Retina (tissue), 1 donor: ENCODE measurements around the gene PKMYT1.

Experiments used
- DNase-seq: peaks from one replicate; pipeline ENCODE4 v3.0.0-alpha.2; 2016

PKMYT1 gene

GRCh38 chr16:2992383-2993081, 12.3 kb upstream of the PKMYT1 start:
- DNase-seq, result no peak

GRCh38 chr16:2991566-2992261, 11.5 kb upstream of the PKMYT1 start:
- no peak for DNase-seq

DNA sequence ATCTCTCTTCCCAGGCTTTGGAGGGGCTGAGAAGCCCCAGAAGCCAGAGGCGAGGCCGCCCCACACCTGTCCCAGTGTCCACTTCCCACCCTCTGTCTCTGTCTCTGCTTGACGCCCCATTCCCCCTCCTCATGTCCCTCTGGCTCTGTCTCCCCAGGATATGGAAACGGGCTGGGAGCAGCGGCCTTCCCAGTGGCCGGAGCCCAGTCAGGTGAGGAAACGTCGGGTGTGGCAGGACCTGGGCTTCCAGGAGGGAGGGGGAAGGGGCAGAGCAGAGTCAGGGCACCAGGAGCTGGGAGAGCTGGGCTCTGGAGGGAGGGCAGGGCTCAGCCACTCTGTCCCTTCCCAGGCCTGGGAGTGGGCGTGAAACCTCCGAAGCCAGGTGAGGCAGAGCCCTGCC, 10.6 kb upstream of the PKMYT1 start:
- no peak for DNase-seq

DNA sequence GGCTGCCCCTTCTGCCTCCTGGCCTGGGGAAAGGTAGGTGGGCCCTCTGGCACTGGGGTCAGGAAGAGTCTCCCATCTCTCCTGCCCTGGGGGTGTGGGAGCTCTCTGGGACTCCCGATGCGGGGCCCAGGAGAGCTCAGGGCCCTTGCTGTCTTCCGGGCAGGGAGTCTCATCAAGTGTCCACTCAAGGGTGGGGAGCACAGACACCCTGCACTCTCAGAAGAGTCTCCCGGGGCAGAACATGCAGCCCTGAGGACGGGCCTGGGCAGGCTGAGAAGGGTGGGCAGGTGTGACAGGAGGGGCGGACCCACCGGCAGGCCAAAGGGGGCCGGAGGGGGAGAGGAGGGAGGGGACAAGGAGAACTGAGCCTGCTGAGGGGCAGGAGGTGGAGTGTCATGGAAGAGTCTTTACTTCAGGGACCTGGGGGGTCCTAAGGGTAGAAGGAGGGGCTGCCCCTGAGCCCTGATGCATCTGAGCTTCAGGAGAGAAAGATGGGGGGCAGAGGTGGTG, 8.4 kb upstream of the PKMYT1 start:
- DNase-seq, result no peak

- DNase-seq, result no peak
Observed at GRCh38 chr16:2987833-2988232, 7.6 kb upstream of the PKMYT1 start.

DNA sequence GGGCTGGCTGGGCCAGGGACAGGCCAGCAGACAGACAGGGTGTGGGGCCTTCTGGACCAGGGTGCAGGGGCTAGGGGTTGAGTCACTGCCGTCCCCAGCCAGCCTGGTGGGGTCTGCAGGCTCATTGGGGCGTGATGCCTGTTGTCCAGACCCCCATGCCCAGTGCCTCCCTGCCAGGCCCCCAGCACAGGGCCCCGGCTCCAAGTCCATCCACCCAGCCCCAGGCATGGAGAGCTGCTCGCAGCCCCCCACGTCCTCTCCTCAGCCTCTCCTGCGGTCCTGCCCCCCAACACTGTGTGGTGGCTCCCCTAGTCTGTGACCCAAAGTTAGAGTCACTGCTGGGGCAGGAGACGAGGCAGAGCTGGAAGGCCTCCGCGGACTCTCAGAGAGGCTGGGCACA, 7.0 kb upstream of the PKMYT1 start:
- no peak for DNase-seq

- DNase-seq, result no peak
Observed at GRCh38 chr16:2986623-2987188, 6.5 kb upstream of the PKMYT1 start.

GRCh38 chr16:2985893-2986355, 5.7 kb upstream of the PKMYT1 start:
- DNase-seq, result no peak

DNA sequence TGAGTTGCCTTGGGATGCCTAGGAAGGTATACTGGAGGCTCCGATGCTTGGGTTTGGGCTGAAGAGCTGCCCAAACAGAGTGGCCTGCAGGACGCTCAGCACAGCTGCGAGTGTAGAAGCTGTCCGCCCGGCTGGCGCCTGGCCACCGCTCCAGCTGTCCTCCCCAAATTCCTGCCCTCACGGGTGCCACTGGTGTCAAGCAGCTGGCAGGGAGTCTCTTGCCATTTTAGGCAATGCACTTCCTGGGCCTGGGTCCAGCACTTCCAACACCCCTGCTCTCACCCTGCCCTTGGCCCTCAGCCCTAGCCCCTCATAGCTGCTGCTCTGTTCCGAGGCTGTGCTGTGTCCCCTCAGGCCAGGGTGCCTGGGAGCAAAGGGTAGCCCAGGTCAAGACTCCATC, 5.2 kb upstream of the PKMYT1 start:
- no peak for DNase-seq

- peak; percentile 96 for DNase-seq
Observed at GRCh38 chr16:2983706-2984136, 3.5 kb upstream of the PKMYT1 start.

GRCh38 chr16:2982402-2982801, 2.2 kb upstream of the PKMYT1 start:
- no peak for DNase-seq

DNA sequence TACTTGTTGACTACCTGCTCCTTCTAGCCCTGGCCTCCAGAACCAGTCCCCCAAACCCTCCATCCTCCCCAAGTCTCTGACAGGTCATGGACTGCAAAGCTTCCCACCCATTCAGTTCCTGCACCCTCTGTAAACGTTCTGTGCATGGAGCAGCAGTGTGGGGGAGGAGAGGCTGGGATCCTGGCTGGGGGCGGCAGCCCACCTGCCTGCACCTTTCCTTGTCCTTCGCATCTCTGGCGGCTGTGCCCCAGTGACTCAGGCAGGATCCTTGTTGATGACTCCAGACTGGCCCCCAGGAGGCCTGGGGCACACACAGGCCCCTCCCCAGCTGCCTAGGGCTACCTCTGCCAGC, 1.6 kb upstream of the PKMYT1 start:
- DNase-seq, result no peak

GRCh38 chr16:2981177-2981898, 1.1 kb upstream of the PKMYT1 start:
- no peak for DNase-seq

- DNase-seq, result no peak
Observed at GRCh38 chr16:2979669-2980226, 498 bp downstream of the PKMYT1 start.

DNA sequence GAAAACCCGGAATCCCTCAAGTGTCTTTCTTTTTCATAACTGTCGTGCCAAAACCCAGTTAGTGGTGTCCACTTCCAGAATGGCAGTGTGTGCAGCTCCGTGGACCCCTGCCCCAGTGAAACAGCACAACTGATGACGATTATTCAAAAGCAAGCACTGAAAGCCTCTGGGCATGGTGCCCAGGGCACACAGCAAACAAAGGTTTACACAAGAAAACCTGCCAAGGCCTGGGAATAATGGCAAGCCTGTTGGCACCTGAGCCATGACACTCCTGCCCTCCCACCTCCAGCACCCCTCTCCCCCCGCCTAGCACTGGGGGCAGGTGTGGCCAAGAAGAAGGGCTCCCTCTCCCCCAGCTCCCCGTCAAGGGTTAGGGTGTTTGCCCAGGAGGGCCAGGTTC, 2.8 kb downstream of the PKMYT1 start:
- DNase-seq, result no peak

DNA sequence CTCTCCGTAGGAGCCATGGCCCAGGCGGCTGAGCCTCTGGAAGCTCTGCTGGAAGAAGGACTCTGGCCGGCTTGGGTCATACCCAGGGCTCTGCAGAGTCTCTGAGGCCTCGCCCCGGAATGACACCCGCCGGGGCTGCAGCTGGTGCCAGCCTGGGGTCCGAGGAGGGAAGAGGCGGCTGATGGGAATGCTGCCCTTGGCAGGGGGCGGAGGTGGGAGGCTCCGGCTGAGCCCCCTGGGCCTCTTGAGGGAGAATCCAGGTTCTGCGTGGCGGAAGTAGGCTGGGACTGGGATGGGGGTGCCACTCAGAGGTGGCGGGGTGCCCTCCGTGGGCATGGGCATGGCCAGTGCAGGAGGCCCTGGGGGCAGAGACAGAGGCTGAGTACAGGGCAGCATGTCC, 3.6 kb downstream of the PKMYT1 start:
- DNase-seq, result no peak

- no peak for DNase-seq
Observed at GRCh38 chr16:2976201-2976600, 4.0 kb downstream of the PKMYT1 start.

- no peak for DNase-seq
Observed at GRCh38 chr16:2975161-2975795, 5.0 kb downstream of the PKMYT1 start.

GRCh38 chr16:2974319-2975056, 5.8 kb downstream of the PKMYT1 start:
- no peak for DNase-seq

DNA sequence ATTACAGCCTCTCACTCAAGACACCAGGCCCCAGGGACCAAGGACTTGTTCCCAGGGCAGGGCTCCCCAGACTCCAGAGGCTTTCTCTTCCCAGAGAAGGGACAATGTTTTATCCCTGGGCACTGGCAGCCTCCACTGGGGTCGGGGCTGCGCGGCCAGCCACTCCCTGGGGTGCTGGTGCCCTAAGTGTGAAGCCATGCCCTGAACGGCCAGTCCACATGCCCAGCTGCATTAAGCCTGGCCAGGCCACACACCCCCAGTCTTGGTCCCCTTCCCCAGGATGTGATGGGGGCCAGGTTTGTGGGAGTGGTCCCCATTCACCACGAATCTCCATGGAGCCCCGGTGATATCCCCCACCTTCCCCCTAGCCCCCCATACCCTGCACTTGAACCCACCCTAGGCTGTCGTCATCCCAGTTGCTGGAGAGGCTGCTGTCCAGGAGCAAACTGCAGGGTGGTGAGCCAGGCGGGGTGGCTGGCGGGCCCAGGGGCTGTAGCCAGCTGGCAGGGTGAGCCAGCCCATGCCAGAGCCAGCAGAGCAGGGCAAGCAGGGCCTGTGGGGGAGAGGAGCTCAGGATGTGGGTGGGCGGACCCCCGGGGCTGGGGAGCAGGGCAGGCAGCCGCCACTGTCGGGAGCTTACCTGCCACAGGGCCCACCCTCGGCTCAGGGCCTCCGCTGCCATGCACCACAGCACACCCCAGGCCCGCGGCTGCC, 6.5 kb downstream of the PKMYT1 start:
- DNase-seq, result no peak

DNA sequence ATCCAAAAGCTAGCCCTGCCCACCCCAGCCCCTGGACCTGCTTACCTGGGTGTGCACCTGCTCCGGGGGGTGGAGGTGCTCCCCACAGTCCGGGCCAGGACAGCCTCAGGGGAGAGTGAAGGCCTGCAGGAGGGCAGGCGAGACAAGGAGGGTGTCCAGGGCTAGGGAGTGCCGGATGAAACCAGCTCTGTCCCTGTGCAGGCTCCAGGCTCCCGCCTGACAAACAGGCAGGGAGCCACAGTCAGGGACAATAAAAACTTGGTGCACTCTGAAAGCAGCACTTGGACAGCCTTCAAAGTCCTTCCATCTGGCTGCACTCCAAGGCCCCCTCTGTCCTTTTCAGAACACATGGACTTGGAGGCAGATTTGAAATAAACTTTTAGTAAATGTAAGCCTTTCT, 7.2 kb downstream of the PKMYT1 start:
- DNase-seq, result no peak
